Left ventricle myocardium inferior (tissue), 1 donor: Measurements from ENCODE around the gene EFNA3. TPM values are rescaled to one million over a fixed set of nuclear protein-coding genes. Genes with fewer than 3 reads are reported as not detected.
"Not testable (repeated sequence)": the region's sequence is repeated elsewhere in the genome, so short reads cannot be mapped to it uniquely, and the experiment has no call there.

Experiments used
- DNase-seq: peaks from one replicate; pipeline ENCODE4 v3.0.0-alpha.2; 2020
- H3K27ac ChIP-seq: fragments of 200-600 bp; replicated peaks from 2 replicates; pipeline ENCODE4 v1.8.0; 2021
- H3K27me3 ChIP-seq: fragments of 200-600 bp; 2 replicates; pipeline ENCODE4 v1.8.0; 2021; ENCODE audit warnings: low read depth
- H3K36me3 ChIP-seq: fragments of 200-600 bp; 2 replicates; pipeline ENCODE4 v1.8.0; 2021
- H3K4me1 ChIP-seq: fragments of 200-600 bp; 2 replicates; pipeline ENCODE4 v1.8.0; 2021
- H3K4me3 ChIP-seq: fragments of 200-600 bp; 2 replicates; pipeline ENCODE4 v1.8.0; 2021; ENCODE audit warnings: mild to moderate bottlenecking, moderate library complexity
- H3K9me3 ChIP-seq: fragments of 200-600 bp; replicated peaks from 2 replicates; pipeline ENCODE4 v1.8.0; 2021
- CTCF ChIP-seq: fragments of 200-600 bp; IDR thresholded peaks from 2 replicates; pipeline ENCODE4 v1.8.0; 2021; ENCODE audit warnings: antibody characterized with exemption, mild to moderate bottlenecking, borderline replicate concordance
- intact Hi-C: fragments of 100-400 bp; cut with micrococcal nuclease; formaldehyde crosslinking; loops from one replicate; pipeline ENCODE4 v1.11.0; 2022
- total RNA-seq: library from RNA; stranded (reverse); fragmentation: NEBNext Ultra II Directional; extraction: Animal tissue kit (Norgen Biotek cat#: 25700); gene quantifications from one replicate; pipeline ENCODE4 v1.2.1, GENCODE V29; 2021
- donor health status: DM: no; HTN: yes; CAD: no; lungs with severe emphysema.

EFNA3 gene
- total RNA-seq, 1 donor from 2014 or later, result 0.71 TPM

DNA sequence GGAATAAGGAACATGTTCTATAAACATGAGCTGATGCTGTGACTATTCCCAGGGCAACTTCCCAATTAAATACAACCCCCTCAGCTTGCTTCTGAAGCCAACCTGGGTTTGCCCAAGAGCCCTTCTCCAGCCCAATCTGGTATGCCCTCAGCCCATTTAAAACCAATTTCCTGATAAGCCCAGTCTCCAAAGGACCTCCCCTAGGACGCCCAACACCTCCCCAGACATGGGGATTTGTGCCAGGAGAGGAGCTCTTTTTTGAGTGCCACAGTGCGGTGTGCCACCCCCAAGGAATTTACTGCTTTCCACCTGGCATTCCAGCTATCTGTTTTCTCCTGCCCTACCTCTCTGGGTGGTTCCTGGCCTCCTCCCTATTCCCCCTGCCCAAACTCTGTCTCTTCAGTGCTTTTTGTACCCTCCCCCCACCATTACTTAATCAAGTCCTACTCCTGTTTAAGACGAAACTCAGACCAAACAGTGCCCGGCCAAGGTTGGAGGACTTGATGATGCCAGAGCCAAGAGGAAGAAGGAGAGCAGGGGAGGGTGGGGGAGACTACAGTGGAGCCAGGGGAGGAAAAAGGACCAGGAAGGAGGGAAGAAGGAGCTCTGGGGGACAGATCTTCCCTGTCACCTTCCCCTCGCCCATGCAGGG, 37.6 kb downstream of the EFNA3 start:
- Histone ChIP-seq H3K4me3 (no peak overlapping the region), H3K36me3 (no peaks in the 10 kb centered on the region), H3K27me3 (no peaks in the 10 kb centered on the region), H3K27ac (no peak overlapping the region), H3K4me1 (no peaks in the 10 kb centered on the region), H3K9me3 (no peaks in the 10 kb centered on the region)
- TF ChIP-seq CTCF, result no peak
- intact Hi-C loops, result no loop called here
- no peak for DNase-seq

GRCh38 chr1:155117610-155118009, 39.0 kb downstream of the EFNA3 start:
- Histone ChIP-seq H3K4me1 (no peaks in the 10 kb centered on the region), H3K4me3 (no peak overlapping the region), H3K27me3 (no peaks in the 10 kb centered on the region), H3K9me3 (no peaks in the 10 kb centered on the region), H3K36me3 (no peaks in the 10 kb centered on the region), H3K27ac (no peak overlapping the region)
- intact Hi-C loops, result no loop called here
- no peak for TF ChIP-seq CTCF
- no peak for DNase-seq

DNA sequence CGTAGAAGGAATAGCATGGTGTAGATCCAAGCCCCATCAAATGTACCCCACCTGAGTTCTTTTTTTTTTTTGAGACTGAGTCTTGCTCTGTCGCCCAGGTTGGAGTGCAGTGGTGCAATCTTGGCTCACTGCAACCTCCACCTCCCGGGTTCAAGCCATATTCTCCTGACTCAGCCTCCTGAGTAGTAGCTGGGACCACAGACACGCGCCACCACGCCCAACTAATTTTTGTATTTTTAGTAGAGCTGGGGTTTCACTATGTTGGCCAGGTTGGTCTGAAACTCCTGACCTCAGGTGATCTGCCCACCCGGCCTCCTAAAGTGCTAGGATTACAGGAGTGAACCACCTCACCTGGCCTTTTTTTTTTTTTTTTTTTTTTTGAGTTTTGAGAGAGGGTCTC, 39.5 kb downstream of the EFNA3 start:
- H3K4me1 ChIP-seq, H3K27me3 ChIP-seq, DNase-seq, intact Hi-C loops, H3K9me3 ChIP-seq, H3K4me3 ChIP-seq, H3K27ac ChIP-seq, H3K36me3 ChIP-seq: not testable (repeated sequence)

DNA sequence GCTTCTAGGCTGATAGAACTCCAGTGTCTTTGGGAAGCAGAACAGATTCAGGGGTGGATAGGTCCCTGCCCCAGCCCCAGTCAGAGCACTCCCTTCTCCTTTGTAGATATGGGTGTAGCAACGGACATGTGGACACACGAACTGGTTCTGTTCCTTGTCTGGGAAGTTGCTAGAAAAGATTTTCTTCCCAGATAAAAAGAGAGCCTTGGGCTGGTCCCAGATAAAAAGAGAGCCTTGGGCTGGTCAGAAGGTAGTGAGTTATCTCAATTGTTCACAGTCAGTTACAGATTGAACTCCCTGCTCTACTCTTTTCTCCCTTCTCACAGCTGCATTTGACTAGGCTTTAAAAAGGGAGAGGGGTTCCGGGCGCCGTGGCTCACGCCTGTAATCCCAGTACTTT, 41.6 kb downstream of the EFNA3 start:
- intact Hi-C loops, result no loop called here
- no peak for DNase-seq
- Histone ChIP-seq H3K27ac (no peak overlapping the region), H3K27me3 (no peaks in the 10 kb centered on the region), H3K36me3 (no peaks in the 10 kb centered on the region), H3K4me3 (no peak overlapping the region), H3K9me3 (no peaks in the 10 kb centered on the region), H3K4me1 (peaks cover 13% of the 10 kb centered on the region)
- TF ChIP-seq CTCF, result no peak

- no peak overlapping the region for H3K4me3 ChIP-seq
- H3K27me3 ChIP-seq, result no peaks in the 10 kb centered on the region
- peaks cover 23% of the 10 kb centered on the region for H3K4me1 ChIP-seq
- H3K9me3 ChIP-seq, result no peaks in the 10 kb centered on the region
- H3K36me3 ChIP-seq, result no peaks in the 10 kb centered on the region
- no peak for TF ChIP-seq CTCF
- no peak overlapping the region for H3K27ac ChIP-seq
- intact Hi-C loops, result no loop called here
- DNase-seq, result no peak
These were observed 42.6 kb downstream of the EFNA3 start for GRCh38 chr1:155121249-155121648.

- no peak for TF ChIP-seq CTCF
- no peaks in the 10 kb centered on the region for H3K9me3 ChIP-seq
- H3K27me3 ChIP-seq, result no peaks in the 10 kb centered on the region
- intact Hi-C loops, result no loop called here
- H3K4me1 ChIP-seq, result peaks cover 34% of the 10 kb centered on the region
- no peak for DNase-seq
- no peak overlapping the region for H3K4me3 ChIP-seq
- H3K36me3 ChIP-seq, result no peaks in the 10 kb centered on the region
- H3K27ac ChIP-seq, result no peak overlapping the region
These were observed 43.7 kb downstream of the EFNA3 start for GRCh38 chr1:155122308-155122707.
